Occipital lobe (tissue), 2 donors: Measurements from ENCODE around the gene ITGB1BP1. TPM values are rescaled to one million over a fixed set of nuclear protein-coding genes. Genes with fewer than 3 reads are reported as not detected.
"Not testable (repeated sequence)": the region's sequence is repeated elsewhere in the genome, so short reads cannot be mapped to it uniquely, and the experiment has no call there.

Source experiments
- DNase-seq: peaks from one replicate; lab custom pipeline; 2025; lab: John Stamatoyannopoulos, UW
- total RNA-seq: library from RNA; depleted of rRNA; stranded (reverse); fragments of >200 nt; gene quantifications from one replicate; pipeline ENCODE4 v1.2.3, GENCODE V29; 2014

The ITGB1BP1 gene
- total RNA-seq, 1 donor from 2014 or later = 60.7 TPM

- DNase-seq = no peak
Measured at GRCh38 chr2:9401059-9401547, 22.2 kb downstream of the ITGB1BP1 start.

GRCh38 chr2:9400268-9401058 is 22.9 kb downstream of the ITGB1BP1 start:
- DNase-seq = no peak

- DNase-seq = no peak
Measured at GRCh38 chr2:9398881-9399780, 24.2 kb downstream of the ITGB1BP1 start.

- DNase-seq = not testable (repeated sequence)
Measured at GRCh38 chr2:9398251-9398650, 25.1 kb downstream of the ITGB1BP1 start.

- no peak for DNase-seq
Measured at GRCh38 chr2:9397201-9397600, 26.1 kb downstream of the ITGB1BP1 start.

GRCh38 chr2:9394816-9395215 is 28.5 kb downstream of the ITGB1BP1 start:
- DNase-seq = no peak

GRCh38 chr2:9392898-9393765 is 30.2 kb downstream of the ITGB1BP1 start:
- no peak for DNase-seq

GRCh38 chr2:9391961-9392720 is 31.2 kb downstream of the ITGB1BP1 start:
- no peak for DNase-seq

- no peak for DNase-seq
Measured at GRCh38 chr2:9390991-9391390, 32.3 kb downstream of the ITGB1BP1 start.

- no peak for DNase-seq
Measured at GRCh38 chr2:9390151-9390850, 33.0 kb downstream of the ITGB1BP1 start.

- DNase-seq = no peak
Measured at GRCh38 chr2:9388950-9389911, 34.1 kb downstream of the ITGB1BP1 start.

GRCh38 chr2:9388199-9388681 is 35.1 kb downstream of the ITGB1BP1 start:
- DNase-seq = no peak

- no peak for DNase-seq
Measured at GRCh38 chr2:9385841-9386240, 37.5 kb downstream of the ITGB1BP1 start.

GRCh38 chr2:9384521-9384920 is 38.8 kb downstream of the ITGB1BP1 start:
- no peak for DNase-seq

GRCh38 chr2:9382604-9383235 is 40.6 kb downstream of the ITGB1BP1 start:
- DNase-seq = no peak

- no peak for DNase-seq
Measured at GRCh38 chr2:9380702-9381628, 42.4 kb downstream of the ITGB1BP1 start.

- DNase-seq = no peak
Measured at GRCh38 chr2:9379391-9379755, 44.0 kb downstream of the ITGB1BP1 start.
